Measurements from ENCODE around the gene PDIA5. TPM values are rescaled to one million over a fixed set of nuclear protein-coding genes. Genes with fewer than 3 reads are reported as not detected.

The PDIA5 gene
- total RNA-seq, 1 experiment from 2014 or later = 41.5 TPM

GRCh38 chr3:123066896-123067688, at the start of gene PDIA5 (continued):
- TF ChIP-seq ETV6 (CRISPR knock-in tag; IDR thresholded peaks at IDR 0.05) (peak; percentile 92), ESRRA (CRISPR knock-in tag; IDR thresholded peaks at IDR 0.05; ENCODE audit: borderline replicate concordance) (no peak), FOXK1 (CRISPR knock-in tag; IDR thresholded peaks at IDR 0.05) (peak; percentile 81), GABPB1 (CRISPR knock-in tag; IDR thresholded peaks at IDR 0.05) (no peak), CDX4 (CRISPR knock-in tag; IDR thresholded peaks at IDR 0.05; ENCODE audit: borderline replicate concordance) (no peak)

- peaks cover 4% of the 10 kb centered on the region; the same call in 1 of the 2 replicates for H3K27me3 Mint-ChIP-seq (ENCODE audit: low read depth)
- POLR2A ChIA-PET = interaction anchor here (0.9 kb wide), 1 partner anchor 10 kb away, joined by 3 read pairs; no protein-coding TSS in a partner anchor
- CTCF ChIA-PET = interaction anchor here (1.5 kb wide), 1 partner anchor 9 kb away, joined by 9 read pairs; the partner anchor contains the start of gene SEMA5B
Measured at GRCh38 chr3:123018683-123019082, 48.1 kb upstream of the PDIA5 start.

More at GRCh38 chr3:123018683-123019082, 48.1 kb upstream of the PDIA5 start:
- TF ChIP-seq ATF6 (CRISPR knock-in tag; IDR thresholded peaks at IDR 0.05) (no peak), ZSCAN18 (CRISPR knock-in tag; IDR thresholded peaks at IDR 0.05) (no peak), ZMAT4 (CRISPR knock-in tag; IDR thresholded peaks at IDR 0.05) (no peak), E2F1 (CRISPR knock-in tag; IDR thresholded peaks at IDR 0.05) (no peak), ZBTB43 (CRISPR knock-in tag; IDR thresholded peaks at IDR 0.05) (no peak), CTCF (IDR thresholded peaks at IDR 0.05) (no peak), ZNF219 (CRISPR knock-in tag; IDR thresholded peaks at IDR 0.05; ENCODE audit: borderline replicate concordance) (no peak), JAZF1 (CRISPR knock-in tag; IDR thresholded peaks at IDR 0.05) (no peak), ZNF317 (CRISPR knock-in tag; IDR thresholded peaks at IDR 0.05; ENCODE audit: borderline replicate concordance, low read depth) (no peak), TEAD4 (CRISPR knock-in tag; IDR thresholded peaks at IDR 0.05) (no peak), STAT6 (CRISPR knock-in tag; conservative IDR thresholded peaks at IDR 0.05; ENCODE audit: low read depth) (no peak), ZNF263 (CRISPR knock-in tag; IDR thresholded peaks at IDR 0.05; ENCODE audit: low read depth) (no peak), AR (CRISPR knock-in tag; IDR thresholded peaks at IDR 0.05) (no peak)
- Mint-ChIP-seq H3K9me3 (no peaks in the 10 kb centered on the region), H3K4me3 (no peak overlapping the region), H3K27ac (no peak overlapping the region), H3K4me1 (peaks cover 43% of the 10 kb centered on the region), H3K36me3 (no peaks in the 10 kb centered on the region)
- DNase-seq (ENCODE audit: low spot score) = no peak
- no peak for ATAC-seq

Data from WTC11 (cell line).